ENCODE data around the gene ZMYND15. TPM values are rescaled to one million over a fixed set of nuclear protein-coding genes. Genes with fewer than 3 reads are reported as not detected.

The ZMYND15 gene
- total RNA-seq, 1 donor: 1.4 TPM

DNA sequence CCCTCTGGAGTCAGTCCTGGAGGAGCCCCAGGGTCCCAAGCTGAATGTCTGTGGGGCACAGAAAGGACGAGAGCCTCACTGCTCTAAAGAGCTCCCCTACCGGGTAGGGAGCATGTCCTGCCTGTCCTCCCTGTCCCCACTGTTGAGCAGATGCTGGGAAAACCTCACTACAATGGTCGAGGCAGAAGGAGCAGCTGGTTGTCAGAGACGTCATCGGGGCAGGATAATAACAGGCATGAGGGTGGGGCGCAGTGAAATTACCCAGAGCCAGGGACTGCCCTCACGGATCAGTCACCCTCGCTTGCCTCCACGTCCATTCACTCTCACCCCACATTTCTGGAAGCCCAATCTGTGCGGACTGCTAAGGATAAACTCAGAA is 32.6 kb downstream of the ZMYND15 start:
- no peaks in the 10 kb centered on the region for H3K79me2 ChIP-seq (ENCODE audit: insufficient read depth, low read length)
- no peaks in the 10 kb centered on the region for H3K27me3 ChIP-seq (ENCODE audit: insufficient read depth, low read length)
- H2AFZ ChIP-seq (ENCODE audit: low read length): no peak overlapping the region
- no peaks in the 10 kb centered on the region for H3K9me3 ChIP-seq (ENCODE audit: low read depth, low read length)
- no peaks in the 10 kb centered on the region for H4K20me1 ChIP-seq (ENCODE audit: insufficient read depth, low read length)
- TF ChIP-seq, protein P1, sequence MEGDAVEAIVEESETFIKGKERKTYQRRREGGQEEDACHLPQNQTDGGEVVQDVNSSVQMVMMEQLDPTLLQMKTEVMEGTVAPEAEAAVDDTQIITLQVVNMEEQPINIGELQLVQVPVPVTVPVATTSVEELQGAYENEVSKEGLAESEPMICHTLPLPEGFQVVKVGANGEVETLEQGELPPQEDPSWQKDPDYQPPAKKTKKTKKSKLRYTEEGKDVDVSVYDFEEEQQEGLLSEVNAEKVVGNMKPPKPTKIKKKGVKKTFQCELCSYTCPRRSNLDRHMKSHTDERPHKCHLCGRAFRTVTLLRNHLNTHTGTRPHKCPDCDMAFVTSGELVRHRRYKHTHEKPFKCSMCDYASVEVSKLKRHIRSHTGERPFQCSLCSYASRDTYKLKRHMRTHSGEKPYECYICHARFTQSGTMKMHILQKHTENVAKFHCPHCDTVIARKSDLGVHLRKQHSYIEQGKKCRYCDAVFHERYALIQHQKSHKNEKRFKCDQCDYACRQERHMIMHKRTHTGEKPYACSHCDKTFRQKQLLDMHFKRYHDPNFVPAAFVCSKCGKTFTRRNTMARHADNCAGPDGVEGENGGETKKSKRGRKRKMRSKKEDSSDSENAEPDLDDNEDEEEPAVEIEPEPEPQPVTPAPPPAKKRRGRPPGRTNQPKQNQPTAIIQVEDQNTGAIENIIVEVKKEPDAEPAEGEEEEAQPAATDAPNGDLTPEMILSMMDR (IDR thresholded peaks at IDR 0.05; ENCODE audit: extremely low read depth, low read depth, low read length): no peak
- H3K4me3 ChIP-seq (ENCODE audit: insufficient read depth, low read length): no peak overlapping the region
- H3K36me3 ChIP-seq (ENCODE audit: insufficient read depth, low read length): no peaks in the 10 kb centered on the region
- H3K4me2 ChIP-seq (ENCODE audit: insufficient read depth, low read length): no peak overlapping the region
- H3K4me1 ChIP-seq (ENCODE audit: insufficient read depth, low read length): no peaks in the 10 kb centered on the region
- no peak overlapping the region for H3K27ac ChIP-seq (ENCODE audit: low read depth, low read length)
- no peak for DNase-seq (ENCODE audit: insufficient read length, low spot score, missing footprints)

DNA sequence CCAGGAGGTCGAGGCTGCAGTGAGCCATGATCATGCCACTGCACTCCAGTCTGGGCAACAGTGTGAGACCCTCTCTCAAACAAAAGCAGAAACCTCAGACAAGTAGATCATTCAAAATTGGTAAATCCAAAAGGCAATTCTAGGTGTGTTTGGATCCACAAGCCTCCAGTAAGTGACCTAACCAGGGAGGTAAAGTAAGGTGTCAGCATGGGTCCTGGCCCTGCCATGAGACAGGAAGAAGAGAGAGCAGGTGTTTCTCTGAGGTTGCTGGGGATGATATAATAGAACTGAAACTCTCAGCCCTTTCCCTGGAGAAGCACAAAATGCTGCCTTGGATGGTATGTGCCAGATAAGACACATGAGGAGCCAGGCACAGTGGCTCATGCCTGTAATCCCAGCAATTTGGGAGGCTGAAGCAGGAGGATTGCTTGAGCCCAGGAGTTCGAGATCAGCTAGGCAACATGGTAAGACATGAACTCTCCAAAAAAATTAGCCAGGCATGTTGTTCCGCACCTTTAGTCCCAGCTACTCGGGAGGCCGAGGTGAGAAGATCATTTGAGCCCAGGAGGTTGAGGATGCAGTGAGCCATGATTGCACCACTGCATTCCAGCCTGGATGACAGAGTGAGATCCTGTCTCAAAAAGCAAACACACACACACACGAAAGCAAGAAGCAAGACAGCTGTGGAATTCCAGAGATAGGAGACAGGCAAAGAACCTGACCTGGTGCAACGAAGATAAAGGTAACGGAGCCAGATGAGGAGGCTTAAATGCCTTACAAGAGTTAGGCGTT is 38.5 kb downstream of the ZMYND15 start:
- Histone ChIP-seq H3K27me3 (ENCODE audit: insufficient read depth, low read length) (peaks cover 8% of the 10 kb centered on the region), H3K27ac (ENCODE audit: low read depth, low read length) (no peak overlapping the region), H3K79me2 (ENCODE audit: insufficient read depth, low read length) (no peaks in the 10 kb centered on the region), H3K4me1 (ENCODE audit: insufficient read depth, low read length) (no peaks in the 10 kb centered on the region), H2AFZ (ENCODE audit: low read length) (no peak overlapping the region), H4K20me1 (ENCODE audit: insufficient read depth, low read length) (no peaks in the 10 kb centered on the region), H3K36me3 (ENCODE audit: insufficient read depth, low read length) (no peaks in the 10 kb centered on the region), H3K4me2 (ENCODE audit: insufficient read depth, low read length) (no peak overlapping the region), H3K9me3 (ENCODE audit: low read depth, low read length) (no peaks in the 10 kb centered on the region), H3K4me3 (ENCODE audit: insufficient read depth, low read length) (no peak overlapping the region)
- TF ChIP-seq, protein P1 (IDR thresholded peaks at IDR 0.05; ENCODE audit: extremely low read depth, low read depth, low read length): no peak
- no peak for DNase-seq (ENCODE audit: insufficient read length, low spot score, missing footprints)

DNA sequence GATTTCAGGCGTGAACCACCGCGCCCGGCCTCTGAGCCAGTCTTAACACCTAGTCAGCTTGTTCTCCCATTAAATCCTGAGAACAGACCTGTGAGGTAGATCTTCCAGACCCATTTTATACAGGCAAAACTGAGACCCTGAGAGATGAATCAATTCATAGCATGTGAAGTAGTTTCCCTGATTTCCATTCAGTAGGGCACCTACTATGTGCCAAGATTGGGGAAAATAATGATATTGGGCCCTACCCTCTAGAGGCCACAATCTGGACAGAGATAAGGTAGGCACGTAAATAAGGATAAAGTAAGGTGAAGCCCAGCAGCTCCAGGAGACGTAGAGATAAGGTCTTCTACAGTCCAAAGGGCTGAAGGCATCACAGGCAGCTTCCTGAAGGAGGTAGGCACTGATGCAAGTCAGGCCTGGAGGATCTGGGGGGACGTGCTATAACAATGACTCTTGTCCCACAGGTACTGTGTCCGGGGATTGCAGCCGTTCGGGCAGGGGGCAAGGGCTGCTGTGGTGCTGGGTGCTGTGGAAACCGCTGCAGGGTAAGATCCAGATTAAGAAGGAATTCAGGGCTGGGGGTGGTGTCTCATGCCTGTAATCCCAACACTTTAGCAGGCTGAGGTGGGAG is 40.8 kb downstream of the ZMYND15 start:
- TF ChIP-seq, protein P1 (IDR thresholded peaks at IDR 0.05; ENCODE audit: extremely low read depth, low read depth, low read length): no peak
- H4K20me1 ChIP-seq (ENCODE audit: insufficient read depth, low read length): no peaks in the 10 kb centered on the region
- H3K9me3 ChIP-seq (ENCODE audit: low read depth, low read length): no peaks in the 10 kb centered on the region
- H3K4me1 ChIP-seq (ENCODE audit: insufficient read depth, low read length): no peaks in the 10 kb centered on the region
- H3K27ac ChIP-seq (ENCODE audit: low read depth, low read length): no peak overlapping the region
- H3K27me3 ChIP-seq (ENCODE audit: insufficient read depth, low read length): peaks cover 29% of the 10 kb centered on the region
- H3K79me2 ChIP-seq (ENCODE audit: insufficient read depth, low read length): no peaks in the 10 kb centered on the region
- no peak overlapping the region for H3K4me3 ChIP-seq (ENCODE audit: insufficient read depth, low read length)
- no peak overlapping the region for H2AFZ ChIP-seq (ENCODE audit: low read length)
- DNase-seq (ENCODE audit: insufficient read length, low spot score, missing footprints): no peak
- H3K36me3 ChIP-seq (ENCODE audit: insufficient read depth, low read length): no peaks in the 10 kb centered on the region
- H3K4me2 ChIP-seq (ENCODE audit: insufficient read depth, low read length): no peak overlapping the region

DNA sequence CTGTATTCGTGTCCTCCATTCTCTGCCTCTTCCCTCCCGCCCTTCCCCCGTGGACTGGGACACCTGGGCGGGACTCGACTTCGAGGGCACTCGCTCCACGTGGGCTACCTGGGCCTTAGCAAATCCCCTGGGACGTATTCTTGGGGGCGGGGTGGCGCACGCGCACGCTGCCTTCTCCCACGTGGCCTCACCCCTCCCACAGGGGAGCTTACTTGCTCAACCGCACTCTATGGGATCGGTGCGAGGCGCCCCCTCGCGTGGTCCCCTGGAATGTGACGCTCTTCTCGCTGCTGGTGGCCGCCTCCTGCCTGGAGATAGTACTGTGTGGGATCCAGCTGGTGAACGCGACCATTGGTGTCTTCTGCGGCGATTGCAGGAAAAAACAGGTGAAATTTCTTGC is 43.0 kb downstream of the ZMYND15 start:
- Histone ChIP-seq H3K79me2 (ENCODE audit: insufficient read depth, low read length) (no peaks in the 10 kb centered on the region), H3K4me3 (ENCODE audit: insufficient read depth, low read length) (no peak overlapping the region), H2AFZ (ENCODE audit: low read length) (no peak overlapping the region), H3K9me3 (ENCODE audit: low read depth, low read length) (no peaks in the 10 kb centered on the region), H4K20me1 (ENCODE audit: insufficient read depth, low read length) (no peaks in the 10 kb centered on the region), H3K4me2 (ENCODE audit: insufficient read depth, low read length) (no peak overlapping the region), H3K27ac (ENCODE audit: low read depth, low read length) (no peak overlapping the region), H3K4me1 (ENCODE audit: insufficient read depth, low read length) (peaks cover 17% of the 10 kb centered on the region), H3K36me3 (ENCODE audit: insufficient read depth, low read length) (no peaks in the 10 kb centered on the region), H3K27me3 (ENCODE audit: insufficient read depth, low read length) (peaks cover 36% of the 10 kb centered on the region)
- TF ChIP-seq, protein P1 (IDR thresholded peaks at IDR 0.05; ENCODE audit: extremely low read depth, low read depth, low read length): no peak
- DNase-seq (ENCODE audit: insufficient read length, low spot score, missing footprints): no peak
